Loucy (cell line): ENCODE measurements around the gene GC.

Experiments used
- H2AFZ ChIP-seq: fragments of 200-600 bp; sonication (generic); 2 replicates; pipeline ENCODE4 v1.6.0; 2016; ENCODE audit warnings: antibody characterized with exemption, mild to moderate bottlenecking, low read length, moderate library complexity
- H3F3A ChIP-seq: fragments of 200-600 bp; 2 replicates; pipeline ENCODE4 v1.6.0; 2016; ENCODE audit warnings: antibody characterized with exemption, low read depth, mild to moderate bottlenecking
- H3K27me3 ChIP-seq: fragments of 200-600 bp; sonication (generic); 2 replicates; pipeline ENCODE4 v1.6.1; 2014; ENCODE audit warnings: low read length, mild to moderate bottlenecking; ENCODE audit not compliant: insufficient read depth, poor library complexity, severe bottlenecking
- H3K36me3 ChIP-seq: fragments of 200-600 bp; sonication (generic); 2 replicates; pipeline ENCODE4 v1.6.1; 2016; ENCODE audit warnings: low read length; ENCODE audit not compliant: insufficient read depth
- H3K4me1 ChIP-seq: fragments of 200-600 bp; sonication (generic); 2 replicates; pipeline ENCODE4 v1.5.1; 2014; ENCODE audit warnings: low read length, mild to moderate bottlenecking; ENCODE audit not compliant: insufficient read depth, poor library complexity, severe bottlenecking
- H3K4me2 ChIP-seq: fragments of 200-600 bp; sonication (generic); 2 replicates; pipeline ENCODE4 v1.6.0; 2014; ENCODE audit warnings: antibody characterized with exemption, low read length, low read depth, mild to moderate bottlenecking; ENCODE audit not compliant: poor library complexity, severe bottlenecking
- H3K4me3 ChIP-seq: fragments of 200-600 bp; sonication (generic); 2 replicates; pipeline ENCODE4 v1.5.1; 2014; ENCODE audit warnings: low read length, mild to moderate bottlenecking, mixed read lengths; ENCODE audit not compliant: poor library complexity, severe bottlenecking
- H3K79me2 ChIP-seq: fragments of 200-600 bp; sonication (generic); 2 replicates; pipeline ENCODE4 v1.6.1; 2014; ENCODE audit warnings: low read length; ENCODE audit not compliant: insufficient read depth
- H3K9ac ChIP-seq: fragments of 200-600 bp; sonication (generic); 2 replicates; pipeline ENCODE4 v1.6.0; 2014; ENCODE audit warnings: mild to moderate bottlenecking, low read depth, low read length, moderate library complexity; ENCODE audit not compliant: poor library complexity, severe bottlenecking
- H3K9me2 ChIP-seq: fragments of 200-600 bp; sonication (generic); replicated peaks from 2 replicates; pipeline ENCODE4 v1.6.1; 2016; ENCODE audit warnings: low read depth, low read length, mixed read lengths
- H3K9me3 ChIP-seq: fragments of 200-600 bp; sonication (generic); 2 replicates; pipeline ENCODE4 v1.6.1; 2014; ENCODE audit warnings: mild to moderate bottlenecking, antibody characterized with exemption, low read length, low read depth; ENCODE audit not compliant: insufficient read depth
- H4K20me1 ChIP-seq: fragments of 200-600 bp; sonication (generic); 2 replicates; pipeline ENCODE4 v1.6.0; 2014; ENCODE audit warnings: antibody characterized with exemption, low read length, mild to moderate bottlenecking; ENCODE audit not compliant: insufficient read depth, poor library complexity, severe bottlenecking
- CTCF ChIP-seq: fragments of 200-600 bp; sonication (generic); conservative IDR thresholded peaks from 2 replicates; pipeline ENCODE4 v1.5.1; 2014; ENCODE audit warnings: mild to moderate bottlenecking, antibody characterized with exemption, low read length
- EZH2phosphoT487 ChIP-seq: fragments of 200-600 bp; IDR thresholded peaks from 2 replicates; pipeline ENCODE4 v1.6.1; 2018; ENCODE audit warnings: antibody characterized with exemption, mild to moderate bottlenecking, moderate library complexity, borderline replicate concordance

GC gene

GRCh38 chr4:71830497-71831190, 46.8 kb upstream of the GC start:
- Histone ChIP-seq H3K4me2 (no peak overlapping the region), H3K4me3 (no peak overlapping the region), H3K9me2 (no peaks in the 10 kb centered on the region), H3F3A (no peaks in the 10 kb centered on the region), H3K4me1 (no peaks in the 10 kb centered on the region), H3K9ac (no peak overlapping the region), H3K9me3 (no peaks in the 10 kb centered on the region), H4K20me1 (no peaks in the 10 kb centered on the region), H2AFZ (no peak overlapping the region), H3K36me3 (no peaks in the 10 kb centered on the region), H3K27me3 (no peaks in the 10 kb centered on the region), H3K79me2 (no peaks in the 10 kb centered on the region)
- no peak for TF ChIP-seq EZH2phosphoT487
- no peak for TF ChIP-seq CTCF

- H3K36me3 ChIP-seq = no peaks in the 10 kb centered on the region
- H3K9me3 ChIP-seq = no peaks in the 10 kb centered on the region
- H3K4me1 ChIP-seq = no peaks in the 10 kb centered on the region
- no peaks in the 10 kb centered on the region for H3K79me2 ChIP-seq
- H3K9ac ChIP-seq = no peak overlapping the region
- H3K4me3 ChIP-seq = no peak overlapping the region
- H3K9me2 ChIP-seq = no peaks in the 10 kb centered on the region
- no peak for TF ChIP-seq CTCF
- H3F3A ChIP-seq = no peaks in the 10 kb centered on the region
- H2AFZ ChIP-seq = no peak overlapping the region
- no peaks in the 10 kb centered on the region for H3K27me3 ChIP-seq
- H3K4me2 ChIP-seq = no peak overlapping the region
- H4K20me1 ChIP-seq = no peaks in the 10 kb centered on the region
These were observed 44.6 kb upstream of the GC start for GRCh38 chr4:71828470-71828869.

- H3K36me3 ChIP-seq = no peaks in the 10 kb centered on the region
- TF ChIP-seq EZH2phosphoT487 (no peak), CTCF (no peak)
- no peaks in the 10 kb centered on the region for H3K9me3 ChIP-seq
- H4K20me1 ChIP-seq = no peaks in the 10 kb centered on the region
- H3K79me2 ChIP-seq = no peaks in the 10 kb centered on the region
- no peak overlapping the region for H3K9ac ChIP-seq
- H3K4me3 ChIP-seq = no peak overlapping the region
- no peak overlapping the region for H3K4me2 ChIP-seq
- H3K27me3 ChIP-seq = no peaks in the 10 kb centered on the region
- no peaks in the 10 kb centered on the region for H3F3A ChIP-seq
- no peaks in the 10 kb centered on the region for H3K4me1 ChIP-seq
- H2AFZ ChIP-seq = no peak overlapping the region
- H3K9me2 ChIP-seq = no peaks in the 10 kb centered on the region
These were observed 43.9 kb upstream of the GC start for GRCh38 chr4:71827826-71828225.
